Measurements from ENCODE around the gene GLIS1.

- no peak for TF ChIP-seq ATF3 (CRISPR knock-in tag; conservative IDR thresholded peaks at IDR 0.05)
- no peak for TF ChIP-seq ZNF232 (CRISPR knock-in tag; IDR thresholded peaks at IDR 0.05)
- no peak for TF ChIP-seq E2F4 (CRISPR knock-in tag; IDR thresholded peaks at IDR 0.05; ENCODE audit: borderline replicate concordance, low read depth)
- TF ChIP-seq CTCF (IDR thresholded peaks at IDR 0.05), result no peak
- no peak for TF ChIP-seq CREM (CRISPR knock-in tag; IDR thresholded peaks at IDR 0.05)
- no peak for TF ChIP-seq IRF1 (CRISPR knock-in tag; IDR thresholded peaks at IDR 0.05)
Measured at GRCh38 chr1:53600561-53600960, 138.4 kb downstream of the GLIS1 start.
